NOMO-1 (cell line): ENCODE data around the gene UBALD2.
A peak's percentile ranks its signal among the peaks of the same experiment; 100 is the strongest.
"Not testable (repeated sequence)": the region's sequence is repeated elsewhere in the genome, so short reads cannot be mapped to it uniquely, and the experiment has no call there.

Source experiments
- DNase-seq, 2 experiments: peaks; one replicate each; lab custom pipeline; 2025; ENCODE audit not compliant: unreplicated experiment in 2 of 2; lab: John Stamatoyannopoulos, UW

The UBALD2 gene

GRCh38 chr17:76262732-76263344, 2.3 kb upstream of the UBALD2 start:
- peak; percentile 78 to 82 for DNase-seq

GRCh38 chr17:76263896-76264295, 1.3 kb upstream of the UBALD2 start:
- no peak for DNase-seq

GRCh38 chr17:76264425-76264754, 758 bp upstream of the UBALD2 start:
- DNase-seq, result no peak

GRCh38 chr17:76265624-76266243, 586 bp downstream of the UBALD2 start:
- peak; percentile 14 to 17 for DNase-seq

GRCh38 chr17:76266244-76266938, 1.2 kb downstream of the UBALD2 start:
- peak in 1 of 2 experiments; percentile 12 for DNase-seq

- peak in 1 of 2 experiments; percentile 0 for DNase-seq
Measured at GRCh38 chr17:76267051-76267576, 2.0 kb downstream of the UBALD2 start.

GRCh38 chr17:76267581-76268001, 2.4 kb downstream of the UBALD2 start:
- DNase-seq, result not testable (repeated sequence)

GRCh38 chr17:76268015-76268749, 3.0 kb downstream of the UBALD2 start:
- peak; percentile 81 to 88 for DNase-seq

- no peak for DNase-seq
Measured at GRCh38 chr17:76268991-76269981, 4.1 kb downstream of the UBALD2 start.

- no peak for DNase-seq
Measured at GRCh38 chr17:76270127-76270592, 5.0 kb downstream of the UBALD2 start.

- DNase-seq, result no peak
Measured at GRCh38 chr17:76270770-76271668, 5.9 kb downstream of the UBALD2 start.

GRCh38 chr17:76271669-76272540, 6.8 kb downstream of the UBALD2 start:
- DNase-seq, result no peak

GRCh38 chr17:76272541-76273444, 7.6 kb downstream of the UBALD2 start:
- no peak for DNase-seq

- no peak for DNase-seq
Measured at GRCh38 chr17:76273445-76274111, 8.4 kb downstream of the UBALD2 start.

GRCh38 chr17:76274112-76274956, 9.2 kb downstream of the UBALD2 start:
- no peak for DNase-seq
